Upper lobe of left lung (tissue), 6 donors: Measurements from ENCODE around the gene CELF1. TPM values are rescaled to one million over a fixed set of nuclear protein-coding genes. Genes with fewer than 3 reads are reported as not detected.
A peak's percentile ranks its signal among the peaks of the same experiment; 100 is the strongest.

ENCODE experiments used
- ATAC-seq, 2 donors: fragments of 200-7000 bp; cut with Tn5 transposase; one replicate each; pipeline ENCODE4 v1.9.1; 2022; ENCODE audit warnings: mild to moderate bottlenecking in 2 of 2, moderate library complexity in 2 of 2; ENCODE audit not compliant: low FRiP score in 2 of 2
- DNase-seq, 2 donors: peaks; one replicate each; pipeline ENCODE4 v3.0.0-alpha.2; 2019 to 2020
- H3K27ac ChIP-seq, 4 donors: fragments of 200-600 bp; sonication (generic); one replicate each; pipeline ENCODE4 v1.5.1; 2016 to 2019
- H3K27me3 ChIP-seq, 4 donors: fragments of 200-600 bp; sonication (generic); one replicate each; pipeline ENCODE4 v1.5.1; 2017 to 2019
- H3K36me3 ChIP-seq, 4 donors: fragments of 200-600 bp; sonication (generic); one replicate each; pipeline ENCODE4 v1.5.1; 2016 to 2019
- H3K4me1 ChIP-seq, 4 donors: fragments of 200-600 bp; sonication (generic); one replicate each; pipeline ENCODE4 v1.5.1; 2018 to 2019
- H3K4me3 ChIP-seq, 4 donors: fragments of 200-600 bp; sonication (generic); one replicate each; pipeline ENCODE4 v1.5.1; 2017 to 2019; ENCODE audit warnings: mild to moderate bottlenecking in 2 of 4, moderate library complexity in 1 of 4
- H3K9me3 ChIP-seq, 4 donors: fragments of 200-600 bp; sonication (generic); one replicate each; pipeline ENCODE4 v1.5.1; 2018 to 2019
- CTCF ChIP-seq, 6 experiments: fragments of 450-650 bp in 4 of 6; fragments of 200-600 bp in 2 of 6; sonication (generic) in 2 of 6; IDR thresholded peaks; one replicate each; pipeline ENCODE4 v1.5.1; 2016 to 2019; ENCODE audit warnings: antibody characterized with exemption in 6 of 6
- EP300 ChIP-seq, 4 donors: sonication (generic); formaldehyde crosslinking; IDR thresholded peaks; one replicate each; pipeline ENCODE4 v1.5.1; 2017; ENCODE audit warnings: antibody characterized with exemption in 4 of 4, control low read depth in 2 of 4
- POLR2A ChIP-seq, 4 donors: fragments of 450-650 bp; IDR thresholded peaks; one replicate each; pipeline ENCODE4 v1.5.1; 2016 to 2017; ENCODE audit warnings: antibody characterized with exemption in 4 of 4, mild to moderate bottlenecking in 2 of 4
- POLR2AphosphoS5 ChIP-seq, 2 donors: sonication (generic); formaldehyde crosslinking; IDR thresholded peaks; one replicate each; pipeline ENCODE4 v1.5.1; 2017; ENCODE audit warnings: antibody characterized with exemption in 2 of 2
- WGBS, 2 donors: methylation state at CpG; one replicate each; pipeline ENCODE4 v1.1.5; 2017 to 2018; 5-methylcytosine and 5-hydroxymethylcytosine counted together
- total RNA-seq, 6 donors: library from RNA; depleted of rRNA in 4 of 6; stranded (reverse); fragments of >200 nt in 4 of 6; gene quantifications; one replicate each; pipeline versions ENCODE4 v1.1.0 to v1.2.1, GENCODE V29; 2016 to 2021
- donor health status: DM: no; HTN: no; CAD: no; lungs with moderate emphysema.
- donor health status: DM: no; HTN: yes; CAD: no; lungs with severe emphysema.

The CELF1 gene
- total RNA-seq, 6 donors from 2014 or later: 82.7 to 194 (median 113) TPM

DNA sequence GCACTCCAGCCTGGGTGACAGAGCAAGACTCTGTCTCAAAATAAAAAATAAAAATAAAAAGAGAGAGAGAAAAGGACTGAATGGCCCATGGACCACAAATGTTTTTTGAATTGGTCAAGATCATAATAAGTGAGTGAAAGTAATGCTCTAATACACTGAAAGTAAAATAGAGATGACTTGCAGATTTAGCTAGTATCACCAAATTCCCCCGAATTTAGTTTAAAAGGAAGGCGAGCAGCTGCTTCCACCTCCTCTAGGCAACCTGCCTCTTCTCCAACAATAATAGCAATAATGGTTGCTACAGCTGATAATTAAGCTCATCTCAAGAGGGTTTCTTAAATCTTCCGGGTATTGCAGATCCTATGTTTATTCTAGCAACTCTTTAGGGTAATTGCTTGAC is 36.8 kb downstream of the CELF1 start:
- Histone ChIP-seq H3K4me1 (peaks cover 75 to 86% (median 78%) of the 10 kb centered on the region in 4 donors), H3K36me3 (no peaks in the 10 kb centered on the region), H3K9me3 (no peaks in the 10 kb centered on the region), H3K27ac (peak overlapping the region in 3 of 4 donors; percentile 4 to 73 (median 39)), H3K4me3 (no peak overlapping the region), H3K27me3 (no peaks in the 10 kb centered on the region)
- ATAC-seq: no peak
- no peak for DNase-seq
- no peak for TF ChIP-seq CTCF (IDR thresholded peaks at IDR 0.05)
- no peak for TF ChIP-seq POLR2A (IDR thresholded peaks at IDR 0.05)
- no peak for TF ChIP-seq EP300 (IDR thresholded peaks at IDR 0.05)
- no peak for TF ChIP-seq POLR2AphosphoS5 (IDR thresholded peaks at IDR 0.05)
- WGBS, 2 donors: 68 to 70% methylated on average over 3 of the region's 3 CpGs

DNA sequence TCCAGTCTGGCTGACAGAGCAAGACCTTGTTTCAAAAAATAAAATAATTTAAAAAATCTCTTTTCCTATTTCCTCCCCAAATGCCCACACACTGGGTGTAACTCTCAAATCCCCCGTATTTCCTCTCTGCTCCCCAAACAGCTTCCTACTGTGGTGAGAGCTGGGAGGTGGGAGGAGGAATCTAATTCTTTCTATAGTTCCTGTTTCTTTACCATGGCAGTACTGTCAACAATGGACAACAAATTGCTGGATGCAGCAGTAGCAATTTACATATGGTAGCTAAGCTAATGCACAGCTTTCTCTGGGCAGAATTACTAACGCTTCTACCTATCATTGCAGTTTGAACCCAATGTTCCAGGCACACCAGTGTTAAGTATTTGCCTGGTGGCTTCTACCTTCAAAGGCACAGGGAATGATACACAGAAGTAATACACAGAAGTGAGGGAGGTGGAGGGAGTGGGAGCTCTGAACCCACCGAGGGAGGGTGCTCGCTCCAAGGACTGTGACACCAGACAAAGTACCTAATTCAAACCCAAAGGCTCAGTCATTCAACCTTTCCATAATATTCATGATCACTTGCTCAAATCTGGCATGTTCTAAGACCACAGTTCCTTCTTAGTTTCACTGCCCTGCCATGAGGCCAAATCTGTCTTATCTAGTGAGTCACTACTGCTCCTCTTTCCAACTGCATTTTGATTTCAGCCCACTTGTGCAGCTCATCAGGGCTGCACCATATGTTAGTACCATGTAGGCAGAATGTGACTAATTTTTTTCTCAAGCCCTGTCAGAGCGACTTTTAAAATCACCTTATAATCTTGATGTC is 37.9 kb downstream of the CELF1 start:
- Histone ChIP-seq H3K27me3 (no peaks in the 10 kb centered on the region), H3K4me1 (peaks cover 79 to 88% (median 81%) of the 10 kb centered on the region in 4 donors), H3K27ac (peak overlapping the region in 3 of 4 donors; percentile 13 to 73 (median 50)), H3K4me3 (no peak overlapping the region), H3K36me3 (no peaks in the 10 kb centered on the region), H3K9me3 (no peaks in the 10 kb centered on the region)
- WGBS, 2 donors: 64 to 70% methylated on average over 5 of the region's 5 CpGs
- DNase-seq (no peak), ATAC-seq (peak; percentile 44 to 82)
- TF ChIP-seq POLR2AphosphoS5 (IDR thresholded peaks at IDR 0.05) (no peak), POLR2A (IDR thresholded peaks at IDR 0.05) (no peak), CTCF (IDR thresholded peaks at IDR 0.05) (no peak), EP300 (IDR thresholded peaks at IDR 0.05) (no peak)

- Histone ChIP-seq H3K27me3 (no peaks in the 10 kb centered on the region), H3K9me3 (no peaks in the 10 kb centered on the region), H3K27ac (peak overlapping the region; percentile 53 to 73 (median 63)), H3K4me3 (no peak overlapping the region), H3K4me1 (peaks cover 82 to 94% (median 90%) of the 10 kb centered on the region in 4 donors), H3K36me3 (no peaks in the 10 kb centered on the region)
- 57 to 73% methylated on average over 2 of the region's 2 CpGs for WGBS, 2 donors
- DNase-seq: no peak
- ATAC-seq: no peak
- TF ChIP-seq EP300 (IDR thresholded peaks at IDR 0.05) (no peak), POLR2A (IDR thresholded peaks at IDR 0.05) (no peak), POLR2AphosphoS5 (IDR thresholded peaks at IDR 0.05) (no peak), CTCF (IDR thresholded peaks at IDR 0.05) (no peak)
Measured at GRCh38 chr11:47512701-47513100, 40.2 kb downstream of the CELF1 start.

DNA sequence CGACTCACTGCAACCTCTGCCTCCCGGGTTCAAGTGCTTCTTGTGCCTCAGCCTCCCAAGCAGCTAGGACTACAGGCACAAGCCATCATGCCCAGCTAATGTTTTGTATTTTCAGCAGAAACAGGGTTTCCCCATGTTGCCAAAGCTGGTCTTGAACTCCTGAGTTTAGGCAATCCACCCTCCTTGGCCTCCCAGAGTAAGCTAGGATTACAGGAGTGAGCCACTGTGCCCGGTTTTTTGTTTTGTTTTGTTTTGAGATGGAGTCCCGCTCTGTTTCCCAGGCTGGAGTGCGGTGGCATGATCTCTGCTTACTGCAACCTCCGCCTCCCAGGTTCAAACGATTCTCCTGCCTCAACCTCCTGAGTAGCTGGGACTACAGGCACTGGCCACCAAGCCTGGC is 41.0 kb downstream of the CELF1 start:
- peaks cover 78 to 92% (median 88%) of the 10 kb centered on the region in 4 donors for H3K4me1 ChIP-seq
- no peak for ATAC-seq
- no peak for TF ChIP-seq POLR2A (IDR thresholded peaks at IDR 0.05)
- TF ChIP-seq POLR2AphosphoS5 (IDR thresholded peaks at IDR 0.05): no peak
- TF ChIP-seq CTCF (IDR thresholded peaks at IDR 0.05): no peak
- TF ChIP-seq EP300 (IDR thresholded peaks at IDR 0.05): no peak
- no peaks in the 10 kb centered on the region for H3K27me3 ChIP-seq
- no peak overlapping the region for H3K4me3 ChIP-seq
- H3K9me3 ChIP-seq: no peaks in the 10 kb centered on the region
- H3K36me3 ChIP-seq: no peaks in the 10 kb centered on the region
- 79 to 81% methylated on average over 7 of the region's 7 CpGs for WGBS, 2 donors
- no peak for DNase-seq
- peak overlapping the region in 2 of 4 donors; percentile 13 to 73 for H3K27ac ChIP-seq
